ENCODE data around the gene ALKBH4.
"Not testable (repeated sequence)": the region's sequence is repeated elsewhere in the genome, so short reads cannot be mapped to it uniquely, and the experiment has no call there.

Gene ALKBH4, protein sequence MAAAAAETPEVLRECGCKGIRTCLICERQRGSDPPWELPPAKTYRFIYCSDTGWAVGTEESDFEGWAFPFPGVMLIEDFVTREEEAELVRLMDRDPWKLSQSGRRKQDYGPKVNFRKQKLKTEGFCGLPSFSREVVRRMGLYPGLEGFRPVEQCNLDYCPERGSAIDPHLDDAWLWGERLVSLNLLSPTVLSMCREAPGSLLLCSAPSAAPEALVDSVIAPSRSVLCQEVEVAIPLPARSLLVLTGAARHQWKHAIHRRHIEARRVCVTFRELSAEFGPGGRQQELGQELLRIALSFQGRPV

DNA sequence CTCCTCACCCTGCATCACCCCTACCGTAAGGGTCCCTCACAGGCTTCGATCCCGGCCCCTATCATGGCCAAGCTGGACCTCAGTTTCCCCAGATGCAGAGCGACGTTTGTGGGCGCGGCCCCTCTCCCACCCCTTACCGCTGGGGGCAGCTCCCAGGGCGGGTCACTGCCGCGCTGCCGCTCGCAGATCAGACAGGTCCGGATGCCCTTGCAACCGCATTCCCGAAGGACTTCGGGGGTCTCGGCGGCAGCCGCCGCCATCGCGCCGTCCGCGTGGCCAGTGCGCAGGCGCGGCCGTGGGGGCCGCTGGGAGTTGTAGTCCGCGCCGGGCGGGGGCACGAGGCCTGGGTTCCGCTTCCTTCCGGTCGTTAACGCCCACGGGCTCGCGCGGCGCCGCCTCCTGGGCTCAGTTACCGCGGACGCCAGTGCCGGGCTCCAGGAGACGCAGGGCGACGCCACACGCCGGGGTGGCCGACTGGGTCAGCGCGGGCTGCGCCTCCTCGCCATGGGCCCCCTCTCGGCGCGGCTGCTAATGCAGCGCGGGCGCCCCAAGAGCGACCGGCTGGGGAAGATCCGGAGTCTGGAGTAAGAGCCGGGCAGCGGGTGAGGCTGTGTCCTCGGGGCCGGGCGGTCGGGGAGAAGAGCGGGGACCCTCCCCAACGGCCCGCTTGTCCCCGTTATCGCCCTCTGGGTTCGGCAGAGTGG, at the start of gene ALKBH4, which contains the start of gene LRWD1:
Gene ALKBH4, minus strand, starts transcription at position 287 of the 704 bp plus-strand sequence. Its CDS starts 27 bp downstream, at position 260.
Gene LRWD1, plus strand, starts transcription at position 408 of the 704 bp plus-strand sequence. Its CDS starts 97 bp downstream, at position 505.
- DNase-seq = peak; percentile 94 to 98

DNA sequence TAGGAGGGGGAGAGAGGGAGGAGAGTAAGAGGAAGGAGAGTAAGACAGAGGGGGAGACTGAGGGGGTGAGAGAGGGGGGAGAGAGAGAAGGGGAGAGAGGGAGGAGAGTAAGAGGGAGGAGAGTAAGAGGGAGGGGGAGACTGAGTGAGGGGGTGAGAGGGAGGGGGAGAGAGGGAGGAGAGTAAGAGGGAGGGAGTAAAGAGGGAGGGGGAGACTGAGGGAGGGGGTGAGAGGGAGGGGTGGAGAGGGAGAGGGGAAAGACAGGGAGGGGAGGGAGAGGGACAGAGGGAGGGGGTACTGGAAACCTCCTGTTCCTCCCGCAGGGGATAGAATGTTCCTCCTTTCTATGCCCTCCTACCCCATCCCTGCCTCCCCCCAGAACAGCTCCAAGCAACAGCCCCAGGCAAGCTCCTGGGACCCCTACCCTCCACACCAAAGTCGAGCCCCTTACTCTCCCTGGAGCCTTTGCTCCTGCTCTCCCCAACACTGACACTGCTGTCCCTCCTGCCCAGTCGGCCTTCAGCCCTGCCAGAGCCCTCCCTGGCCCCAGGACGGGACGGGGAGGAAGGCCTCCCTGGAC, 48.1 kb upstream of the ALKBH4 start:
- peak; percentile 6 to 23 for DNase-seq

DNA sequence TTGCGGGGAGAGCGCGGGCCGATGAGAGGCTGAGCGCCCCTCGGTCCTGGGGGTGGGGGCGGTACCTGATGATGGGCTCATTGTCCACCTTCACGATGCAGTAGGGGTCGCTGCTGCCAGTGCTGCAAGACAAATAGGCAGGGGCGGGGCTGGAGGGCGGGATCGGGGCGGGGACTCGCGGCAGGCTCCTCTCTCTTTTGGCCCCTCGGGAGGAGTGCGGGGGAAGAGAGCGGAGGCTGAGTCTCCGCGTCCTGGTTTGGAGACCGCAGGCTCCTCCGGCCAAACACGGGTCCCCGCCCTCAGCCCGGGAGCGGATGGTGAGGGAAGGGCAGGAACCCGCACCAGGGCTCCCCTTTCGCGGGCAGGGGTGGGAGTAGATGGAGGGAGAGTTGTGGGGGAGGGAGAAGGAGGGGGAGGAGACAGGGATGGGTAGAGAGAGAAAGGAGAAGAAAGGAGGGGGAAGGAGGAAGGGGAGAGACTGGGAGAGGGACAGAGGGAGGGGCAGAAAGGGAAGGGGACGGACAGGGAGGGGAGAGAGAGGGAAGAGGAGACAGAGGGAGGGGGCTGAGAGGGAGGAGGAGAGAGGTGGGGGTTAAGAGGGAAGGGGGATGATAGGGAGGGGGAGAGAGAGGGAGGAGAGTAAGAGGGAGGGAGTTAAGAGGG, 47.3 kb upstream of the ALKBH4 start:
- DNase-seq = not testable (repeated sequence)

DNA sequence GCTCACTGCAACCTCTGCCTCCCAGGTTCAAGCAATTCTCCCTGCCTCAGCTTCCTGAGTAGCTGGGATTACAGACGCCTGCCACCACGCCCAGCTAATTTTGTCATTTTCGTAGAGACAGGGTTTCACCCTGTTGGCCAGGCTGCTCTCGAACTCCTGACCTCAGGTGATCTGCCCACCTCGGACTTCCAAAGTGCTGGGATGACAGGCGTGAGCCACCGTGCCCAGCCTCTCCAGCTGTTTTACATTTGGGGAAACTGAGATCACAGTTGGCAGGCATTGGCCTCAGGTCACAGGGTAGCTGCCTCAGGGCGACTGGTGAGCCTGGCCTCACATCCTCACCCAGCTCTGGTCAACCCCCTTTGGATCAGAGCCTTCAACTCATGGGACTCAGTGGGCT, 45.9 kb upstream of the ALKBH4 start:
- DNase-seq = not testable (repeated sequence)

DNA sequence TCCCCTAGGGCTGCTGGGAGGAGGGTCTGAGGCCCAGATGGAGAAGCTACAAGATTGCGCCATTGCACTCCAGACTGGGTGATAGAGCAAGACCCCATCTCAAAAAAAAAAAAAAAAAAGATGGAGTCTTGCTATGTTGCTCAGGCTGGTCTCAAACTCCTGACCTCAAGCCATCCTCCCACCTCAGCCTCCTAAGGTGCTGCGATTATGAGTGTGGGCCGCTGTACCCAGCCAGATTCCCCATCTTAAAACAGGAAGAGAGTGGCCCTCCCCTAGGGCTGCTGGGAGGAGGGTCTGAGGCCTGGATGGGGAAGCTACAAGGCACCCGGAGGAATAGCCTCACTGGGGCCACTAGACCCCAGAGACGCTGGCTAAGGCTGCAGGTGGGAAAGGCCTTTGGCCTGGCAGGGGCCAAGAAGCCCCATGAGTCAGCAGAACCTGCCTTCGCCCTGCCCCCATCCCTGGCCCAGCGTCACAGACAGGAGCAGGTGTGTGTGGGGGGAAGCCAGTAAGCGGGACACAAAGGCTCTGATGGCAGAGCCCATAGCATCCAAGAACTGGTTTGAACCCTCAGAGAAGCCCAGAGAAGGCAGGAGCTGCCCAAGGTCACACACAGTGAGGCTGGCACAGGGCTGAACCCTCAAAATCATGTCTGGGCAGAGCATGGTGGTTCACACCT, 42.9 kb upstream of the ALKBH4 start:
- not testable (repeated sequence) for DNase-seq

DNA sequence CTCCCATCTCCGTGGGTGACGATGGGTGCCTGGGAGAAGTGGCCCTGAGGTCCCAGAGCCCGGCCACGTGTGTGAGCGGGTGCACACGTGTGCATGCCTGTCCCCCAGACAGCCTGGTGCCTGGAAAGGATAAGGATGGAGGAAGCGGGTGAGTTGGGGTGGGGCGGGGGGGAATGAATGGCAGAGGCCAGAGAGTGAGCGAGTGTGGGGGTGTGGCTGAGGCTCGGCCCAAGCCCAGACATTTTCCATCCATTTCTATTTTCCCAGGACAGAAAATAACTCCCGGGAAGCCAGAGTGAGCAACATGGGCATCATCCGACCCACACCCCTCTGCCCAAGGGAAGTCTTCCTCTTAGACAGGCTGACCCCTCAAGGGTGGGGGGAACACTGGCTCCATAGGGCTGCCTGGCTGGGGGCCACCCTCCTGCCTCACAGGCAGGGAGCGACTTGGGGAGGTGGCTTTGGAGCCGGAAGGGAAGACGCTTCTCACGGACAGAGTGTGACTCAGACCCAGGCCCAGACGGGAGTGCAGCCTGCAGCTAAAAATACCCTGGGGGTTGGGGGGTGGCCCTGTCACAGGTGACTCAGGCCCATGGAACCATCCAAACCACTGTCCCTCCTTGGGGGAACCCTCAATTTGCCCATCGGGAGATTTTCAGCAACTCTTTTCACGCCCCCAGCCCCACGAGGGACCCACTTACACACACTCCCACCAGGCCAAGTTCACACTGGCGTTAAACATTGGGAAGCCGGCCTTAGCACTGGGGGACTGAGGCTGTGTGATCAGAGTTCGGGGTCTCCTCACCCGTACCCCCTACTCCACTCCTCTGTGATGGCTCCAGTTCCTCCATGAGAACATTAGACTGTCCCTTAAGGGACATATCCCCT, 40.9 kb upstream of the ALKBH4 start:
- not testable (repeated sequence) for DNase-seq

DNA sequence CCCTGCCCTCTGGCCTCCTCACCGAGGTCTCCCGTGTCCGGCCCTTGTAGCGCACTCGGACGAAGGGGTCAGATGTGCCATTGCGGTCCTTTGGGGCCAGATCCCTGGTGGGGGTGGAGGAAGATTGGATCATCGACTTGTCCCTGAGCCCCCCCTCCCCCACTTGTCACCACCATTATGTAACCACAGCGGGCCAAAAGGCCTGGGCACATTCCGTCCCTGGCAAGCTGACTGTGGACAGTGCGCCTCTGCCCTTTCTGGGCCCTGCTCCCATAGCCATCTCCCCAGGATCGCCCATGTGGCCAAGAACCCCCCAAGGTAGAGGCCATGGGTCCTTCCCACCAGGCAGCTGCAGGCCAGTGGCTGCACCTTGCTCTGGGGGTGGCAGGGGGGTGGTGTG, 38.5 kb upstream of the ALKBH4 start:
- DNase-seq = not testable (repeated sequence)

DNA sequence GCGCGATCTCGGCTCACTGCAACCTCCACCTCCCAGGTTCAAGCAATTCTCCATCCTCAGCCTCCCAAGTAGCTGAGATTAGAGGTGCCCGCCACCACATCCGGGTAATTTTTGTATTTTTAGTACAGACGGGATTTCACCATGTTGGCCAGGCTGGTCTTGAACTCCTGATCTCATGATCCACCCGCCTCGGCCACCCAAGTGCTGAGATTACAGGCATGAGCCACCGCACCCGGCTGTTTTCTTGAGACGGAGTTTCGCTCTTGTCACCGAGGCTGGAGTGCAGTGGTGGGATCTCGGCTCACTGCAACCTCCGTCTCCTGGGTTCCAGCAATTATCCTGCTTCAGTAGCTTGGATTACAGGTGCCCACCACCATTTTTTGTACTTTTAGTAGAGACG, 33.7 kb upstream of the ALKBH4 start:
- not testable (repeated sequence) for DNase-seq

DNA sequence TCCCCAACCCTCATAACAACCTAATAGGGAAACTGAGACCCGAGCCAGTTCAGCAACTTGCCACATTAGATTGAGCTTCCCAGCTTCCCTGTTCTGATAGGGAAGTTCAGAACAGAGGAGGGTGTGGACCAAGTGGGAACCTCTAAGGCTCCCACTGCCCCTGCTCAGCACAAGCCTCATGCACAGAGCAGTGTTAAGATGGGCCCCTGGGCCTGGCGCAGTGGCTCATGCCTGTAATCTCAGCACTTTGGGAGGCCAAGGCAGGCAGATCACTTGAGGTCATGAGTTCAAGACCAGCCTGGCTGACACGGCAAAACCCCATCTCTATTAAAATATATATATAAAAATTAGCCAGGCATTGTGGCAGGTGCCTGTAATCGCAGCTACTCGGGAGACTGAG, 32.6 kb upstream of the ALKBH4 start:
- not testable (repeated sequence) for DNase-seq

DNA sequence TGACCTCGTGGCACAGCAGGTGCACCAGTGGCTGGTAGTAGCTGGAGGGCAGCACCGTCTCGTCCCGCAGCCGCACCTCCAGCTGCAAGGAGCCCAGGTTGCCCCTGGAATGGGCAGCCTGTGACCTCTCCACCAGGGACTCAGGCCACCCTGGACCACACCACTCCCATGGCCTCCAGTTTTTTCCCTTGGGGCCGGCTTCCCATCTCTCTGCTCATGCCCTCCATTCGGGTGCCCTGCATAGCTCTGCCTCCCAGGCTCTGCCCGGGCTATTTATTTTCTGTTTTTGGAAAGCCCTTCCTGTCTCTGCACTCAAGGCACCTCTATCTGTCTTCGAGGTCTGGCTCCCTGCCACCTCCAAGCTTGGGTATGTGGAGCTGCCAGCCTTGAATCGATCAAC, 32.2 kb upstream of the ALKBH4 start:
- DNase-seq = not testable (repeated sequence)

DNA sequence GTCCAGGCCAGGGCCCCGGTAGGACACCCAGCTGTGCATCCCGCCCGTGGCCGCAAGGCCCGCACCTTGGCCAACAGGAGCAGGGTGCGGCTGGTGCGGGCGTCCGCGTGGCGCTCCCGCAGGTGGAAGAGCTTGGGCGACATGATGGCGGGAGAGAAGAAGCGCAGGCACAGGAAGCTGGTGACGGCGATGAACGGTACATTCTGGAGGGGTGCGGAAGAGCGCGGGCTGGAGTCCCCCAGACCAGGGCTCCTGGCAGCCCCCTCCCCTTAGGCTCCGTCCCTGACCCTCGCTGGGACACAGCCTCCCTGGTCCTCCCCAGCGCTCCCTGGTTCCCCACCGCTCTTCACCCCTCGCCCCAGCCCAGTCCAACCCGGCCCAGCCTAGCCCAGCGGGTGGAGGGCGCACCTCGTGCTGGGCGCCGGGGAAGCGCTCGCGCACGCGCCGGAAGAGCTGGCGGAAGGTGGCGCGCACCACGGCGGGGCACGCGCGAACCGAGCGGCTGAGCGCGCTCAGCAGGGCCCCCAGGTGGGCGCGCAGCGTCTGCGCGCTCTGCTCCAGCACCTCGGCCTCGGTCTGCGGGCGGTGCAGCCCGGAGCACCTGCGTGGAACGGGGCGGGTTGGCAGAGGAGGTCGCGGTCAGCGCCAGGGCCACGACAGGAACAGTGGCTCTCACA, 29.9 kb upstream of the ALKBH4 start:
- DNase-seq = not testable (repeated sequence)

DNA sequence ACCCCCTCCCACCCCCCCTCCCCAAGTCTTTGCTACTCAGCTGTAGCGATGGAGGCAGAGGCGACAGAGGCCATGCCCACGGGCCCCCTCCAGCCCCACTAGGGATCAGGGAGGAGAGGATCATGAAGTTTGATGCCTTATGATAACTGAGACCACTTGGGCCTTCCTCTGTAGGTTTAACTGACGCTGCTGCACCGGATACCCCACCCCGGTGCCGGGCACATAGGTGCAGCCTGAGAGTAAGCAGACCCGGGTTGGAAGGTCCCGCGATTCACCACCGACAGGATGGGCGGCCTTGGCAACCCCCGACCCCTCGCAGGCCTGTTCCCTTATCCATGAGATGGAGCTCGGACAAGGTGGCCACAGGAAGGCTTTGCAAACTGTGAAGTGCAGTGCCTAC, 29.4 kb upstream of the ALKBH4 start:
- DNase-seq = not testable (repeated sequence)

DNA sequence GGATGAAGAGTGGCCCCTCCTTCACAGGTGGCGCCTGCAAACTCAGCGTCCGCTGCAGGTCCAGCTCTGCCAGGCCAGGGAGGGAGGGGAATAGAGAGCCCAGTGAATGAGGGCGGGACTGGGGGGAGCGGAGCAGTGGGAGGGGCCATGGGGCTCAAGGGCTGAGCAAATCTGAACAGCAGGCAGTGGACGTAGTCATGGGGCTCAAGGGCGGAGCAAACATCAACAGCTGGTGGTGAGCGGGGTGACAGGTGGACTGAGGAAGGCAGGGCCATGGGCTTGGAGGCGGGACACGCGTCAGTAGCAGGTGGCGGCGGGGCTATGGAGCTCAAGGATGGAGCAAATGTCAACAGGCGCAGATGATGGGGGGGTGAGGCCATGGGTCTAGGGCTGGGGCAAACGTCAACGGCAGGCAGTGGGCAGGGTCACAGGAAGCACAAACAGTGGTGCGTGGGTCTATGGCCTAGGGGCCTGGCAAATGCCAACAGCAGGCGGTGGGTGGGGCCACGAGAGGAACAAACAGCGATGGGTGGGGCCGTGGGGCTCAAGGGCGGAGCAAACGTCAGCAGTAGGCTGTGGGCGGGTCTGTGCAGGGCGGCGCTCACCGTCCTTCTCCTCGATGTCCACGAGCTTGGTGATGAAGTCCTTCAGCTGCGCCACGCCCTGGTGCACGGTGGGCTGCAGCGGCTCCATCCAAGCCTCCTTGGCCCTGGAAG, 28.7 kb upstream of the ALKBH4 start:
- DNase-seq = not testable (repeated sequence)

DNA sequence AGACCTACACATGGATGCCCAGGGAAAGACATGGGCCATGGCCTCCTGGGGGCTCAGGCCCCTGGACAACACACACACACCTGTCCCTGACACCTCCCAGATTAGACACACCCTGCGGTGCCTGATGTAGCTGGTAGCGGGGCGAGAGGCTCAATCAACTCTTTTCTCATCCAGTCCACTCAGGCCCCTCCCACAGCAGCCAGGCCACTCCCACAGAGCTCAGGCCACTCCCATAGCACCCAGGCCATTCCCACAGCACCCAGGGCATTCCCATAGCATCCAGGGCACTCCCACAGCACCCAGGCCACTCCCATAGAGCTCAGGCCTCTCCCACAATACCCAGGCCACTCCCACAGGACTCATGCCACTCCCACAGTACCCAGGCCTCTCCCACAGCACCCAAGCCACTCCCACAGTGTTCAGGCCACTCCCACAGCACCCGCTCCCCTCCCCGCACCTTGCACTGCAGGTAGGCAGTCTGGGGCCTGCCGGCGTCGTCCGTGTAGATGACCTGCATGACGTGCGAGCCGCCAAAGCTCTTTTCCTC, 25.9 kb upstream of the ALKBH4 start:
- DNase-seq = not testable (repeated sequence)

DNA sequence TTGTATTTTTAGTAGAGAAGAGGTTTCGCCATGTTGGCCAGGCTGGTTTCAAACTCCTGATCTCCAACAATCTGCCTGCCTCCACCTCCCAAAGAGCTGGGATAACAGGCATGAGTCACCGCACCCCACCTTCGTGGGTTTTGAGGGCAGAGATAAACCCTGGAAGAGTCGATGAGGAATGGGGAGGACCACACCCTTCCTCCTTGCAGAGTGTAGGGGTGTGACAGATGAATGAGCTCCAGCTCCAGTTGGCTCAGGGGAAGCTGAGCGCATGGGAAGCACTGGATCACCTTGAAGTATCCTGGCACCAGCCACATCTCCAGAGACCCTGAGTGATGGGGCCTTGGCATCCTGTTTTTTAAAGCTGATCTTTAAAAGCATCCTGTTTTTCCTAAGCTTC, 19.7 kb upstream of the ALKBH4 start:
- DNase-seq = not testable (repeated sequence)

DNA sequence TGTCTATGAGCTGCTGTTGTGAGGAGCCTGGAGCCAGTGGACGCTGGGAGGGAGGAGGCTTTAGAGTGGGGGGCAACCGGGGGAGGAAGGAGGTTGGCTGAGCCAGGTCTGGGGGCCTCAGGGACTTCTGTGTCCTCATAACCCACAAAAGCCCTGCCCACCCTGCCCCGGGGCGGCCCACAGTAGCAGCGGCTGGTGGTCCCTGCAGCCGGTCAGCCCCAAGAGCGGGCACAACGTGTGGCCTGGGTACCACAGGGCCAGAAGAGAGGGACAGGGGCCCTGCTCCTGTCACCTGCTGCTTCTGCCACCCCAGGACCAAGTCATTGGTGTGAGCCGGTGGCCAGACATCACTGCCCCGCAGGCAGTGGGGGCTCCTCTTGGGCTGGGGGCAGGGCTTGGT, 17.3 kb upstream of the ALKBH4 start:
- DNase-seq = not testable (repeated sequence)

DNA sequence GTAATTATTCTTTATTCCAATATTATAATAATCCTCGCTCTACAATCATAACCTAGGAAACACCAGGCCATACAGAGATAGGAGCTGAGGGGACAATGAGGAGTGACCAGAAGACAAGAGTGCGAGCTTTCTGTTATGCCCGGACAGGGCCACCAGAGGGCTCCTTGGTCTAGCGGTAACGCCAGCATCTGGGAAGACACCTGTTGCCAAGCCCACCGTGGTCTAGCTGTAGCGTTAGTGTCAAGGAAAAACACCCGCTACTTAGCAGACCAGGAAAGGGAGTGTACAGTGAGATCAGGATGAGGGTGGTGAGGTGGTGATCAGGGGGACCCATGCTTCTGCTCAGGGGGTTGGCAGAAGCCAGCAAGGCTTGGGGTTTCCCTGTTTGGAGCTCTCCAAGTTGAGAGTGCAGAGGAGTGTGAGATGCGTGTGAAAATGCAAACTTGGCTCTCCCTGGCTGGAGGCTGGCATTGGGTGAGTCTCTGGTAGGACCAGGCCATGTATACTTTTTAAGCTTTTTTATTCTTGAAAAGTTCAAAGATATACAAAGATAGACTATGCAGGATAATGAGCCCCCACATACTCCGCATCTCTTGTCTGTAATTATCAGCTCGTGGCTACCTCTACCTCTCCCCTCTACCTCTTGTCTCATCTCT, 15.4 kb upstream of the ALKBH4 start:
- DNase-seq = not testable (repeated sequence)

DNA sequence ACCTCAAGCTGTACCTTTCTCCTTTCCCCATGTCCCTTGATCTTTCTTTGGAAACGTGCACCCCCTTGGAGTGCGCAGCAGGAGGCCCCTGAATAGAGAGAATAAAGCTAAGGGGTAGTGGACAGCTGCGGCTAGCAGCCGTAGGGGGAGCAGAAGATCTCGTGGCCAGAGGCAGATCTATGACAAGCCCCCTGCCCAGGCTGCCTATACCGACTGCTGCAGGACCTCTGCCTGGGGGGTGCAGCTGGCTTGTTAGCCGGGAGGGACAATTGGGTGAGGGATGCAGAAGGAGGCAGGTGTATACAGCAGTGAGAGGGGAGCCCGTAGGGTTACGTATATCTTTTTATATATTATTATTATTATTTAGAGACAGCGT, 14.5 kb upstream of the ALKBH4 start:
- DNase-seq = not testable (repeated sequence)
